Hepatocyte (in vitro differentiated cells): ENCODE measurements around the gene CCNQ.

Source experiments
- EZH2 ChIP-seq: fragments of 200-600 bp; sonication (generic); IDR thresholded peaks from 2 replicates; pipeline ENCODE4 v1.6.1; 2016; ENCODE audit warnings: antibody characterized with exemption, mild to moderate bottlenecking, borderline replicate concordance
- EZH2phosphoT487 ChIP-seq: fragments of 200-600 bp; sonication (generic); IDR thresholded peaks from one replicate; pipeline ENCODE4 v1.6.1; 2018; ENCODE audit warnings: antibody characterized with exemption, mild to moderate bottlenecking, low read depth, moderate library complexity; ENCODE audit not compliant: unreplicated experiment, severe bottlenecking
- TF ChIP-seq, protein P1 (sequence below): fragments of 200-600 bp; sonication (generic); IDR thresholded peaks from 2 replicates; pipeline ENCODE4 v1.5.1; 2016; ENCODE audit warnings: antibody characterized with exemption, mild to moderate bottlenecking; ENCODE audit not compliant: poor library complexity

DNA sequence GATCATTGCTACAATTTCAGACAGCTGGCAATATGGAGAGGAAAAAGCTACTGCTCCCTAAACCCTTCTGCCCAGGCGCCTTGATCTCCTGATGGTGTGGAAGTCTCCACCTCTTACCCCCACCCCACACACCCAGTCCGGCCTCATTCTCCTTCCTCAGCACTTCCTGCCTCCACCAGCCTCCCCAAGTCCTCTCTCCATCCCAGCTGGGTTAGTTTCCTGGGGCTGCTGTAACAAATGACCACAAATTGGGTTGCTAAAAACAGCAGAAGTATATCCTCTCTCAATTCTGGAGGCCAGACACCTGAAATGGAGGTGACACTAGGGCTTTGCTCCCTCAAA is 1.1 kb upstream of the CCNQ start:
- TF ChIP-seq, protein P1, sequence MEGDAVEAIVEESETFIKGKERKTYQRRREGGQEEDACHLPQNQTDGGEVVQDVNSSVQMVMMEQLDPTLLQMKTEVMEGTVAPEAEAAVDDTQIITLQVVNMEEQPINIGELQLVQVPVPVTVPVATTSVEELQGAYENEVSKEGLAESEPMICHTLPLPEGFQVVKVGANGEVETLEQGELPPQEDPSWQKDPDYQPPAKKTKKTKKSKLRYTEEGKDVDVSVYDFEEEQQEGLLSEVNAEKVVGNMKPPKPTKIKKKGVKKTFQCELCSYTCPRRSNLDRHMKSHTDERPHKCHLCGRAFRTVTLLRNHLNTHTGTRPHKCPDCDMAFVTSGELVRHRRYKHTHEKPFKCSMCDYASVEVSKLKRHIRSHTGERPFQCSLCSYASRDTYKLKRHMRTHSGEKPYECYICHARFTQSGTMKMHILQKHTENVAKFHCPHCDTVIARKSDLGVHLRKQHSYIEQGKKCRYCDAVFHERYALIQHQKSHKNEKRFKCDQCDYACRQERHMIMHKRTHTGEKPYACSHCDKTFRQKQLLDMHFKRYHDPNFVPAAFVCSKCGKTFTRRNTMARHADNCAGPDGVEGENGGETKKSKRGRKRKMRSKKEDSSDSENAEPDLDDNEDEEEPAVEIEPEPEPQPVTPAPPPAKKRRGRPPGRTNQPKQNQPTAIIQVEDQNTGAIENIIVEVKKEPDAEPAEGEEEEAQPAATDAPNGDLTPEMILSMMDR, result no peak
- TF ChIP-seq EZH2phosphoT487 (no peak), EZH2 (no peak)
